Thyroid gland (tissue), 4 donors: ENCODE results near the gene OR2AT4.

Experiments
- CTCF ChIP-seq, 6 experiments: fragments of 200-600 bp in 3 of 6; fragments of 450-650 bp in 3 of 6; sonication (generic) in 3 of 6; IDR thresholded peaks; one replicate each; pipeline ENCODE4 v1.5.1; 2016 to 2019; ENCODE audit warnings: antibody characterized with exemption in 6 of 6, mild to moderate bottlenecking in 2 of 6, inconsistent platforms in 1 of 6, moderate library complexity in 1 of 6
- POLR2A ChIP-seq, 2 donors: fragments of 450-650 bp; IDR thresholded peaks; one replicate each; pipeline ENCODE4 v1.6.1; 2017; ENCODE audit warnings: antibody characterized with exemption in 2 of 2, mild to moderate bottlenecking in 2 of 2, moderate library complexity in 1 of 2

GRCh38 chr11:75084883-75085282 lies 11.8 kb downstream of the OR2AT4 start:
- TF ChIP-seq CTCF (IDR thresholded peaks at IDR 0.05) (no peak), POLR2A (IDR thresholded peaks at IDR 0.05) (no peak)
